Neural crest cell (in vitro differentiated cells): ENCODE measurements around the gene MMP14. TPM values are rescaled to one million over a fixed set of nuclear protein-coding genes. Genes with fewer than 3 reads are reported as not detected.
A peak's percentile ranks its signal among the peaks of the same experiment; 100 is the strongest.
"Not testable (repeated sequence)": the region's sequence is repeated elsewhere in the genome, so short reads cannot be mapped to it uniquely, and the experiment has no call there.

Experiments used
- DNase-seq: peaks from one replicate; pipeline ENCODE4 v3.0.0; 2021; ENCODE audit warnings: low read depth, mixed read lengths, low spot score
- H3K27ac Mint-ChIP-seq: one replicate; pipeline ENCODE4 v1.8.0; 2021; ENCODE audit warnings: mild to moderate bottlenecking, mixed read lengths; ENCODE audit not compliant: unreplicated experiment
- H3K27me3 Mint-ChIP-seq: 2 replicates; pipeline ENCODE4 v1.8.0; 2021; ENCODE audit warnings: low read depth, mild to moderate bottlenecking, mixed read lengths
- H3K36me3 Mint-ChIP-seq: 2 replicates; pipeline ENCODE4 v1.8.0; 2021; ENCODE audit warnings: low read depth, mild to moderate bottlenecking, mixed read lengths
- H3K4me1 Mint-ChIP-seq: 2 replicates; pipeline ENCODE4 v1.8.0; 2021; ENCODE audit warnings: mixed read lengths
- H3K4me3 Mint-ChIP-seq: one replicate; pipeline ENCODE4 v1.8.0; 2021; ENCODE audit warnings: mild to moderate bottlenecking, mixed read lengths
- H3K9me3 Mint-ChIP-seq: 2 replicates; pipeline ENCODE4 v1.8.0; 2021; ENCODE audit warnings: mixed read lengths
- CTCF ChIP-seq: fragments of 200-600 bp; sonication (generic); conservative IDR thresholded peaks from 2 replicates; pipeline ENCODE4 v1.5.0; 2021; ENCODE audit warnings: antibody characterized with exemption, mild to moderate bottlenecking
- total RNA-seq: library from RNA; stranded (reverse); gene quantifications from 2 replicates; pipeline ENCODE4 v1.2.1, GENCODE V29; 2021

Gene MMP14
- total RNA-seq, 1 donor from 2014 or later: 63.2 TPM

- no peak overlapping the region for H3K4me3 Mint-ChIP-seq
Measured at GRCh38 chr14:22801716-22802115, 34.7 kb upstream of the MMP14 start.

GRCh38 chr14:22802860-22803686, 33.3 kb upstream of the MMP14 start:
- H3K4me1 Mint-ChIP-seq: no peaks in the 10 kb centered on the region
- H3K9me3 Mint-ChIP-seq: no peaks in the 10 kb centered on the region
- no peak for DNase-seq
- TF ChIP-seq CTCF: no peak
- H3K27ac Mint-ChIP-seq: no peak overlapping the region
- H3K4me3 Mint-ChIP-seq: no peak overlapping the region
- no peaks in the 10 kb centered on the region for H3K36me3 Mint-ChIP-seq
- H3K27me3 Mint-ChIP-seq: peaks cover 23% of the 10 kb centered on the region

More at GRCh38 chr14:22801716-22802115, 34.7 kb upstream of the MMP14 start:
- DNase-seq: no peak
- Mint-ChIP-seq H3K4me1 (no peaks in the 10 kb centered on the region), H3K27me3 (peaks cover 27% of the 10 kb centered on the region), H3K9me3 (no peaks in the 10 kb centered on the region), H3K27ac (no peak overlapping the region), H3K36me3 (no peaks in the 10 kb centered on the region)
- TF ChIP-seq CTCF: no peak

GRCh38 chr14:22803687-22803974, 32.8 kb upstream of the MMP14 start:
- no peak for DNase-seq
- H3K4me3 Mint-ChIP-seq: no peak overlapping the region
- no peaks in the 10 kb centered on the region for H3K9me3 Mint-ChIP-seq
- no peak for TF ChIP-seq CTCF
- H3K27ac Mint-ChIP-seq: no peak overlapping the region
- no peaks in the 10 kb centered on the region for H3K4me1 Mint-ChIP-seq
- peaks cover 17% of the 10 kb centered on the region for H3K27me3 Mint-ChIP-seq
- no peaks in the 10 kb centered on the region for H3K36me3 Mint-ChIP-seq

GRCh38 chr14:22805235-22805634, 31.1 kb upstream of the MMP14 start:
- not testable (repeated sequence) for H3K36me3 Mint-ChIP-seq, H3K9me3 Mint-ChIP-seq, H3K4me1 Mint-ChIP-seq, H3K27me3 Mint-ChIP-seq, DNase-seq, H3K27ac Mint-ChIP-seq, H3K4me3 Mint-ChIP-seq

- no peak for DNase-seq
- Mint-ChIP-seq H3K27ac (peak overlapping the region; percentile 37), H3K9me3 (no peaks in the 10 kb centered on the region), H3K4me1 (no peaks in the 10 kb centered on the region), H3K4me3 (no peak overlapping the region), H3K27me3 (peaks cover 8% of the 10 kb centered on the region), H3K36me3 (no peaks in the 10 kb centered on the region)
- no peak for TF ChIP-seq CTCF
Measured at GRCh38 chr14:22807432-22808087, 28.8 kb upstream of the MMP14 start.
